SK-N-SH (cell line): ENCODE results near the gene PARVG. TPM values are rescaled to one million over a fixed set of nuclear protein-coding genes. Genes with fewer than 3 reads are reported as not detected.

Experiments
- CTCF ChIA-PET: fragments of 300-600, 350-600 bp; formaldehyde crosslinking; extraction: SDS; loops from one replicate; lab custom pipeline; 2021; lab: Yijun Ruan, JAX
- POLR2A ChIA-PET: fragments of 350-600 bp; sonication (Branson Sonifier 250); formaldehyde crosslinking; extraction: SDS; loops from one replicate; lab custom pipeline; 2020; ENCODE audit warnings: antibody characterized with exemption, inconsistent platforms; lab: Yijun Ruan, JAX
- DNase-seq: peaks from one replicate; pipeline ENCODE4 v3.0.0; 2012
- H2AFZ ChIP-seq: fragments of 200-600 bp; sonication (generic); 2 replicates; pipeline ENCODE4 v1.8.1; 2016; ENCODE audit warnings: antibody characterized with exemption, mild to moderate bottlenecking, low read depth
- H3F3A ChIP-seq: fragments of 200-600 bp; sonication (generic); replicated peaks from 2 replicates; pipeline ENCODE3; 2016; ENCODE audit warnings: antibody characterized with exemption, mild to moderate bottlenecking; ENCODE audit not compliant: insufficient read depth
- H3K27ac ChIP-seq, 2 experiments: fragments of 200-500 bp in 1 of 2; fragments of 200-600 bp in 1 of 2; sonication (Bioruptor generic) in 1 of 2; sonication (generic), shearing (Covaris generic) in 1 of 2; 2 replicates each; pipeline versions ENCODE4 v1.5.1 to v1.6.1; 2014 to 2016; ENCODE audit warnings: low read depth in 2 of 2, inconsistent platforms in 1 of 2, low read length in 1 of 2, mild to moderate bottlenecking in 1 of 2, mixed read lengths in 1 of 2
- H3K27me3 ChIP-seq: fragments of 200-600 bp; sonication (generic), shearing (Covaris generic); 2 replicates; pipeline ENCODE4 v1.6.1; 2016; ENCODE audit warnings: mixed run types; ENCODE audit not compliant: insufficient read depth
- H3K36me3 ChIP-seq, 2 experiments: fragments of 200-500 bp in 1 of 2; fragments of 200-600 bp in 1 of 2; sonication (Bioruptor generic) in 1 of 2; sonication (generic) in 1 of 2; replicated peaks in 1 of 2; 2 replicates each; pipeline versions ENCODE3 to v1.5.1; 2014 to 2016; ENCODE audit warnings: low read length in 1 of 2, mild to moderate bottlenecking in 1 of 2; ENCODE audit not compliant: insufficient read depth in 2 of 2, control insufficient read depth in 1 of 2
- H3K4me1 ChIP-seq, 2 experiments: fragments of 200-500 bp in 1 of 2; fragments of 200-600 bp in 1 of 2; sonication (Bioruptor generic) in 1 of 2; sonication (generic), shearing (Covaris generic) in 1 of 2; 2 replicates each; pipeline versions ENCODE4 v1.5.1 to v1.6.1; 2014 to 2016; ENCODE audit warnings: low read depth in 1 of 2, low read length in 1 of 2, mixed run types in 1 of 2; ENCODE audit not compliant: insufficient read depth in 2 of 2, control insufficient read depth in 1 of 2
- H3K4me2 ChIP-seq: fragments of 200-600 bp; sonication (generic), shearing (Covaris generic); 2 replicates; pipeline ENCODE4 v1.6.1; 2017; ENCODE audit warnings: mixed run types
- H3K4me3 ChIP-seq, 2 experiments: fragments of 200-500 bp in 1 of 2; fragments of 200-600 bp in 1 of 2; sonication (Bioruptor generic) in 1 of 2; sonication (generic), shearing (Covaris generic) in 1 of 2; 2 replicates each; pipeline versions ENCODE4 v1.5.1 to v1.8.1; 2014 to 2016; ENCODE audit warnings: low read depth in 2 of 2, inconsistent platforms in 1 of 2, low read length in 1 of 2, mild to moderate bottlenecking in 1 of 2, mixed read lengths in 1 of 2, moderate library complexity in 1 of 2
- H3K79me2 ChIP-seq: fragments of 200-600 bp; sonication (generic); 2 replicates; pipeline ENCODE4 v1.8.1; 2017; ENCODE audit warnings: mild to moderate bottlenecking; ENCODE audit not compliant: insufficient read depth
- H3K9ac ChIP-seq: fragments of 200-600 bp; sonication (generic); 2 replicates; pipeline ENCODE4 v1.6.1; 2017; ENCODE audit warnings: mixed run types
- H3K9me2 ChIP-seq: fragments of 200-600 bp; sonication (generic); 2 replicates; pipeline ENCODE4 v1.6.1; 2017; ENCODE audit warnings: mixed run types
- H3K9me3 ChIP-seq: fragments of 200-600 bp; sonication (generic); 2 replicates; pipeline ENCODE4 v1.6.1; 2017; ENCODE audit warnings: mixed run types, mild to moderate bottlenecking, moderate library complexity
- H4K20me1 ChIP-seq: fragments of 200-600 bp; sonication (generic); 2 replicates; pipeline ENCODE4 v1.6.1; 2017; ENCODE audit warnings: mild to moderate bottlenecking, mixed run types; ENCODE audit not compliant: insufficient read depth
- ELF1 ChIP-seq: IDR thresholded peaks from 2 replicates; pipeline ENCODE4 v1.4.0; 2012
- FOSL2 ChIP-seq: IDR thresholded peaks from 2 replicates; pipeline ENCODE4 v1.4.0; 2012; ENCODE audit warnings: low read depth, mild to moderate bottlenecking, moderate library complexity, borderline replicate concordance
- GABPA ChIP-seq: IDR thresholded peaks from 2 replicates; pipeline ENCODE4 v1.4.0; 2012; ENCODE audit warnings: low read depth, mild to moderate bottlenecking
- JUND ChIP-seq: IDR thresholded peaks from 2 replicates; pipeline ENCODE4 v1.4.0; 2012
- MEF2A ChIP-seq: IDR thresholded peaks from 2 replicates; pipeline ENCODE4 v1.4.0; 2012; ENCODE audit warnings: low read depth, borderline replicate concordance
- RCOR1 ChIP-seq: fragments of 150-350 bp; IDR thresholded peaks from 2 replicates; pipeline ENCODE4 v1.6.1; 2017; ENCODE audit warnings: antibody characterized with exemption, low read length
- SMC3 ChIP-seq: IDR thresholded peaks from 2 replicates; pipeline ENCODE4 v1.6.1; 2012; ENCODE audit warnings: low read depth, low read length, improper control_type of control experiment
- TAF1 ChIP-seq: IDR thresholded peaks from 2 replicates; pipeline ENCODE4 v1.6.1; 2012; ENCODE audit warnings: low read depth, mild to moderate bottlenecking, low read length, moderate library complexity, borderline replicate concordance
- TCF12 ChIP-seq: IDR thresholded peaks from 2 replicates; pipeline ENCODE4 v1.4.0; 2012
- WGBS: methylation state at CpG from one replicate; pipeline ENCODE4 v1.1.6; 2017; ENCODE audit warnings: low lambda C conversion rate; 5-methylcytosine and 5-hydroxymethylcytosine counted together
- polyA plus RNA-seq, 3 experiments: library from polyadenylated mRNA; depleted of rRNA; stranded (reverse); fragments of >200 nt; gene quantifications; 2 replicates each; pipeline ENCODE4 v1.2.3, GENCODE V29; 2012
- TF ChIP-seq, protein P1 (sequence below): IDR thresholded peaks from 2 replicates; pipeline ENCODE4 v1.6.1; 2012; ENCODE audit warnings: mild to moderate bottlenecking, low read depth, low read length, moderate library complexity
- TF ChIP-seq, protein P2 (sequence below): fragments of 150-350 bp; IDR thresholded peaks from 2 replicates; pipeline ENCODE4 v1.6.1; 2016; ENCODE audit warnings: mild to moderate bottlenecking, low read depth, low read length
- TF ChIP-seq, protein P3 (sequence below): IDR thresholded peaks from 2 replicates; pipeline ENCODE4 v1.4.0; 2012; ENCODE audit warnings: low read depth, borderline replicate concordance

The PARVG gene
- polyA plus RNA-seq, 1 of the 3 experiments (the other 2 are of a cell fraction): 0.05 TPM

DNA sequence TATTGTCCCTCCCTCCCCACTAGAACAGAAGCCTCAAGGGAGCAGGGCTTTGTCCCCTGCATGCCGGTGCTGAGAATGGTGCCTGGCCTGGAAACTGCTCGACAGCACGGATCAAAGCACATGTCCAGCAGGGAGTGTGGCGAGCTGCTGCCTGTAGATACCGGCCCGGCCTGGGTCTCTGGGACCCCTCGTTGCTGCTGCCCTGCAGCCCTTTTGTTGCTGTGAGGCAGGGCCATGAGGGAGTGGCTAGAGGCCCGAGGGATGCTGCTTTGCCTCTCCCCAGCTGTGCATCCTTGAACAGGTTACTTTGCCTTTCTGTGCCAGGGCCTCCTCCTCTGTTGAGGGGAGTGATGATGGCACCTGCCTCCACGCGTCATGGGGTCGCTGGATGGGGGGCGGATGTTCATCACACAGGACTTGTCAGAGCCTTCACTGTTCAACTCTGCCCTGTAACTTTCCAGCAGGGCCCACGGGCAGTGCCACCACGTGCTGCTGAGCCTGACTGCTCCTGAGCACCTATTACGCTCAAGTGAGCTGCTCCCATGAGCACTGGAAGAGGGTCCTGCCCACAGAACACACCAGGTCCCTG lies 15.3 kb upstream of the PARVG start (continued):
- TF ChIP-seq, protein P1, sequence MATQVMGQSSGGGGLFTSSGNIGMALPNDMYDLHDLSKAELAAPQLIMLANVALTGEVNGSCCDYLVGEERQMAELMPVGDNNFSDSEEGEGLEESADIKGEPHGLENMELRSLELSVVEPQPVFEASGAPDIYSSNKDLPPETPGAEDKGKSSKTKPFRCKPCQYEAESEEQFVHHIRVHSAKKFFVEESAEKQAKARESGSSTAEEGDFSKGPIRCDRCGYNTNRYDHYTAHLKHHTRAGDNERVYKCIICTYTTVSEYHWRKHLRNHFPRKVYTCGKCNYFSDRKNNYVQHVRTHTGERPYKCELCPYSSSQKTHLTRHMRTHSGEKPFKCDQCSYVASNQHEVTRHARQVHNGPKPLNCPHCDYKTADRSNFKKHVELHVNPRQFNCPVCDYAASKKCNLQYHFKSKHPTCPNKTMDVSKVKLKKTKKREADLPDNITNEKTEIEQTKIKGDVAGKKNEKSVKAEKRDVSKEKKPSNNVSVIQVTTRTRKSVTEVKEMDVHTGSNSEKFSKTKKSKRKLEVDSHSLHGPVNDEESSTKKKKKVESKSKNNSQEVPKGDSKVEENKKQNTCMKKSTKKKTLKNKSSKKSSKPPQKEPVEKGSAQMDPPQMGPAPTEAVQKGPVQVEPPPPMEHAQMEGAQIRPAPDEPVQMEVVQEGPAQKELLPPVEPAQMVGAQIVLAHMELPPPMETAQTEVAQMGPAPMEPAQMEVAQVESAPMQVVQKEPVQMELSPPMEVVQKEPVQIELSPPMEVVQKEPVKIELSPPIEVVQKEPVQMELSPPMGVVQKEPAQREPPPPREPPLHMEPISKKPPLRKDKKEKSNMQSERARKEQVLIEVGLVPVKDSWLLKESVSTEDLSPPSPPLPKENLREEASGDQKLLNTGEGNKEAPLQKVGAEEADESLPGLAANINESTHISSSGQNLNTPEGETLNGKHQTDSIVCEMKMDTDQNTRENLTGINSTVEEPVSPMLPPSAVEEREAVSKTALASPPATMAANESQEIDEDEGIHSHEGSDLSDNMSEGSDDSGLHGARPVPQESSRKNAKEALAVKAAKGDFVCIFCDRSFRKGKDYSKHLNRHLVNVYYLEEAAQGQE: no peak
- TF ChIP-seq, protein P2, sequence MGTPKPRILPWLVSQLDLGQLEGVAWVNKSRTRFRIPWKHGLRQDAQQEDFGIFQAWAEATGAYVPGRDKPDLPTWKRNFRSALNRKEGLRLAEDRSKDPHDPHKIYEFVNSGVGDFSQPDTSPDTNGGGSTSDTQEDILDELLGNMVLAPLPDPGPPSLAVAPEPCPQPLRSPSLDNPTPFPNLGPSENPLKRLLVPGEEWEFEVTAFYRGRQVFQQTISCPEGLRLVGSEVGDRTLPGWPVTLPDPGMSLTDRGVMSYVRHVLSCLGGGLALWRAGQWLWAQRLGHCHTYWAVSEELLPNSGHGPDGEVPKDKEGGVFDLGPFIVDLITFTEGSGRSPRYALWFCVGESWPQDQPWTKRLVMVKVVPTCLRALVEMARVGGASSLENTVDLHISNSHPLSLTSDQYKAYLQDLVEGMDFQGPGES: no peak
- TF ChIP-seq TAF1: no peak
- TF ChIP-seq, protein P3, sequence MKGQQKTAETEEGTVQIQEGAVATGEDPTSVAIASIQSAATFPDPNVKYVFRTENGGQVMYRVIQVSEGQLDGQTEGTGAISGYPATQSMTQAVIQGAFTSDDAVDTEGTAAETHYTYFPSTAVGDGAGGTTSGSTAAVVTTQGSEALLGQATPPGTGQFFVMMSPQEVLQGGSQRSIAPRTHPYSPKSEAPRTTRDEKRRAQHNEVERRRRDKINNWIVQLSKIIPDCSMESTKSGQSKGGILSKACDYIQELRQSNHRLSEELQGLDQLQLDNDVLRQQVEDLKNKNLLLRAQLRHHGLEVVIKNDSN: no peak
- TF ChIP-seq GABPA: no peak
- no peak for TF ChIP-seq MEF2A
- TF ChIP-seq JUND: no peak
- TF ChIP-seq, all 33 proteins: peak for 0

DNA sequence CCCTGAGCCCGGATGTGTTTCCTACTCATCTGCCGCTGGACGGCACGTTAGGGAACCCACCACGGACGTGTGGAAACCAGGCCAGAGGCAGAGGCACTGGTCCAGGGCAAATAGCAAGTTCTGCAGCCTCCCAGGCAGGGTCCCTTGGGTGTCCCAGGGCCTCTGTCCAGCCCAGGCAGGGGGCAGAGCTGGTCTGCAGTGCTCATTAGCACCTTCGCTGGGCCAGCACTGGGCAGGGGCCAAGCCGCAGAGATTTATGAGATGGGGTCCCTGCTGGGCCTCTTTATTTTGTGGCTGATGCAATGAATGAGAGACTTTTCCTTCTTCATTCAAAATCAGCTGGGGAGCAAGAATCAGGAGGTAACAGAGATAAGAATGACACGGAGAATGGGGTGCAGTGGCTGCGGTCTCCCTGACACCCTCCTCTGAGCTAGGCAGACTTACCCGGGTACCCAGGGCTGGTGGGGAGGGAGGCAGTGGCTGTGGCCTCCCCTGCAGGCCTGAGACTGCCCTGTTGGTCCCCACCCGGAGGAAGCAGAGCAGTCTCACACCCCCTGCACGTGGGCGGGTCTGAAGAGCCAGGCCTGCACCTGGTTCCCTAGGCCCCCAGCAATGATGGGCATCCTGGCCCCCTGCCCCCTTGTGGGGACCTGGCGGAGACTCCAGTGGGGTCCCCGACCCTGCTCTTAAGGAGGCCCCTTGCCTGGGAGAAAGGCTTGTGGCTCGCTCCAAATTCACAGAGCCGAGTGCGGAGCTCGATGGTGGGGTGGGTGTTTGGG lies 14.0 kb upstream of the PARVG start:
- CTCF ChIA-PET: interaction anchor here (1.1 kb wide), 1 partner anchor 16 kb away, joined by 3 read pairs; no protein-coding TSS in a partner anchor
- no peak overlapping the region for H3K4me3 ChIP-seq
- no peak overlapping the region for H2AFZ ChIP-seq
- WGBS: 96% methylated on average over 15 of the region's 20 CpGs
- H3K4me2 ChIP-seq: no peak overlapping the region
- no peaks in the 10 kb centered on the region for H4K20me1 ChIP-seq
- TF ChIP-seq ELF1 (no peak), RCOR1 (no peak), GABPA (no peak), MEF2A (no peak), TAF1 (no peak), SMC3 (no peak), FOSL2 (no peak), TCF12 (no peak)
- TF ChIP-seq, protein P1: no peak
- TF ChIP-seq, all 33 proteins: peak for 0
- POLR2A ChIA-PET: no interaction called here
- peaks cover 0 to 3% of the 10 kb centered on the region in 2 experiments for H3K36me3 ChIP-seq
- H3K27me3 ChIP-seq: no peaks in the 10 kb centered on the region
- no peaks in the 10 kb centered on the region for H3K4me1 ChIP-seq
- no peak overlapping the region for H3K27ac ChIP-seq
- no peak for DNase-seq
- no peaks in the 10 kb centered on the region for H3K9me3 ChIP-seq
- H3K79me2 ChIP-seq: no peaks in the 10 kb centered on the region
- H3K9me2 ChIP-seq: no peaks in the 10 kb centered on the region
- no peaks in the 10 kb centered on the region for H3F3A ChIP-seq
- H3K9ac ChIP-seq: no peak overlapping the region
